Measurements from ENCODE around the gene TMEM164. TPM values are rescaled to one million over a fixed set of nuclear protein-coding genes. Genes with fewer than 3 reads are reported as not detected.

TMEM164 gene
- total RNA-seq, 4 donors from 2014 or later = 29.3 to 64.7 (median 44.6) TPM

DNA sequence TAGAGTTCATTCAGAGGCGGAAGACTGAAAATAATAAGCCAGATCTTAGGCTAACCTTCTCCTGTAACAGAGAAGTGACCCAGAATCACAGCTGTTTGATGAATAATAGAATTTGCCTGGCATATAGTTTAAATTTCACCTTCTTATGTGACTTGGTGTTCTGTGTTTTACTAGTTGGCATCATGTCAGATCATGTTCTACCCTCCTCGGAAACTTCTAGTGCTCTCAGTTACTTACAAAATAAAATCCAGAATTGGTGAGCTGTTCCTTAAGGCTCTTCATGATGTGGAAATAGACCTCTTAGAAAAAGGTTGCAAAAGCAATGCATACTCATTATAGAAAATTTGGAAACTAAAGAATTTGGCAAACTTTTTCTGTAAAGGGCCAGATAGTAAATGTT lies 31.1 kb downstream of the TMEM164 start:
- no peak for TF ChIP-seq CTCF (IDR thresholded peaks at IDR 0.05; ENCODE audit: low read depth)

DNA sequence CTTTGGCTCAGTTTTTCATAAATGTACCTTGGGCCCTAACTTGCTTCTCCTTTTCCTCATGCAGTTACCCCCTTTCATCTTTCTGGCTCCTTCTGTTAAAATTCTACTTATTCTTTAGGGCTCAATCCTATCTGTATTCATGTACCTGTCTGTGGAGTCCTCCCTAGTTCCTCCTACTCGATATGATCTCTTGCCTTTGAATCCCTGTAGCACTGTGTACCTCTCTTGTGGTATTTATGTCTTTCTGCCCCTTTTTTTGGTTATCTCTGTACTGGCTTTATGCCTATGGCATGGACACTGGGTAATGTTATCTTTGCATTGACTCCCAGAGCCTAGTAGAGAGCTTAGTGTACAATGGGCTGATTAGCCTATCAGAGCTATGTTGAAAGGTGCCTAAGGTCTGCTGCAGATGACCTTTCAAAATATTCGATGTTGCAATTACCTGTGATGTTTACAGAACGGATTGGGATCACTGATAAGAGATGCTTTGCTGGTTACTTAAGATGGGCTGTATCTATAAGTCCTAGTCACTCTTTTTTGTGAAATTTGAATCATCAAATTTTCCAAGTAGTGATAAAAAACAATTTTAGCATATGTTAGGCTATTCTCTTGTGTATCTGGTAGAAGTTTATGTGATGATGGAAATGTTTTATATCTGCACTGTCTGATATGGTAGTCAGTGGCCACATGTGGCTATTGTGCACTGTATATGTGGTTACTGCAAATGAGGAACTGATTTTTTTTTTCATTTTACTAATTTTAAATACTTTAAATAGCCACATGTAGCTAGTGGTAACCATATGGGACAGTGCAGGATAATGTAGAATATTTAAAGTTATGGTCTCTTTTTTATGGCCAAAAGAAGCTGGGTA lies 33.5 kb downstream of the TMEM164 start:
- TF ChIP-seq CTCF (IDR thresholded peaks at IDR 0.05; ENCODE audit: low read depth) = no peak

- no peak for TF ChIP-seq CTCF (IDR thresholded peaks at IDR 0.05; ENCODE audit: low read depth)
These were observed 34.3 kb downstream of the TMEM164 start for GRCh38 chrX:110037178-110037577.

GRCh38 chrX:110038900-110039299 lies 36.0 kb downstream of the TMEM164 start:
- TF ChIP-seq CTCF (IDR thresholded peaks at IDR 0.05; ENCODE audit: low read depth) = no peak

GRCh38 chrX:110041980-110042379 lies 39.1 kb downstream of the TMEM164 start:
- no peak for TF ChIP-seq CTCF (IDR thresholded peaks at IDR 0.05; ENCODE audit: low read depth)

GRCh38 chrX:110042496-110042895 lies 39.6 kb downstream of the TMEM164 start:
- TF ChIP-seq CTCF (IDR thresholded peaks at IDR 0.05; ENCODE audit: low read depth) = no peak

GRCh38 chrX:110043506-110043905 lies 40.6 kb downstream of the TMEM164 start:
- no peak for TF ChIP-seq CTCF (IDR thresholded peaks at IDR 0.05; ENCODE audit: low read depth)

All from subcutaneous adipose tissue (tissue), 4 donors.